ENCODE measurements around the gene CACNG4.

DNA sequence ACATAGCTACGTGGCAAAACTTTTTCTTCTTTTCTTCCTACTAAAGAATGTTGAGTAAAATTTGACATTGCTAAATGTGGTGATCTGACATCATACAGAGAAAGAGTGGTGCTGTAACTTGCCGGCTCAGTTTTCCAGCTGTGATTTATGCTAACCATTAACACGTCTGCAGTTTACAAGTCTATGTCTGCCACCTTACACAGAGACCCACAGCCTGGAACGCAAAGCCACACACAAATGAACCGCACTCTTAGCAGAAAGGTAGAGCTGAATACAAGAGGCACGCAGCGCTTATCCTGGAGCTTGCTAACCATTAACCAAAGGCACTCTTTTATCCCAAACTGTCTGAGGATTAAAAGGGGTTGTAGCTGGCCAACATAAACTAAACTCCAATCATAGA, 111.8 kb downstream of the CACNG4 start:
- TF ChIP-seq, protein P1, sequence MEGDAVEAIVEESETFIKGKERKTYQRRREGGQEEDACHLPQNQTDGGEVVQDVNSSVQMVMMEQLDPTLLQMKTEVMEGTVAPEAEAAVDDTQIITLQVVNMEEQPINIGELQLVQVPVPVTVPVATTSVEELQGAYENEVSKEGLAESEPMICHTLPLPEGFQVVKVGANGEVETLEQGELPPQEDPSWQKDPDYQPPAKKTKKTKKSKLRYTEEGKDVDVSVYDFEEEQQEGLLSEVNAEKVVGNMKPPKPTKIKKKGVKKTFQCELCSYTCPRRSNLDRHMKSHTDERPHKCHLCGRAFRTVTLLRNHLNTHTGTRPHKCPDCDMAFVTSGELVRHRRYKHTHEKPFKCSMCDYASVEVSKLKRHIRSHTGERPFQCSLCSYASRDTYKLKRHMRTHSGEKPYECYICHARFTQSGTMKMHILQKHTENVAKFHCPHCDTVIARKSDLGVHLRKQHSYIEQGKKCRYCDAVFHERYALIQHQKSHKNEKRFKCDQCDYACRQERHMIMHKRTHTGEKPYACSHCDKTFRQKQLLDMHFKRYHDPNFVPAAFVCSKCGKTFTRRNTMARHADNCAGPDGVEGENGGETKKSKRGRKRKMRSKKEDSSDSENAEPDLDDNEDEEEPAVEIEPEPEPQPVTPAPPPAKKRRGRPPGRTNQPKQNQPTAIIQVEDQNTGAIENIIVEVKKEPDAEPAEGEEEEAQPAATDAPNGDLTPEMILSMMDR (IDR thresholded peaks at IDR 0.05), result no peak
- TF ChIP-seq EP300 (IDR thresholded peaks at IDR 0.05; ENCODE audit: low read depth), result no peak
